GM18502 (cell line): ENCODE data around the gene OVOL1.

Experiments
- ATAC-seq: cut with Tn5 transposase; IDR thresholded peaks from one replicate; pipeline ENCODE4 v1.9.1; 2021; ENCODE audit warnings: mild to moderate bottlenecking; ENCODE audit not compliant: unreplicated experiment, poor library complexity

OVOL1 gene

DNA sequence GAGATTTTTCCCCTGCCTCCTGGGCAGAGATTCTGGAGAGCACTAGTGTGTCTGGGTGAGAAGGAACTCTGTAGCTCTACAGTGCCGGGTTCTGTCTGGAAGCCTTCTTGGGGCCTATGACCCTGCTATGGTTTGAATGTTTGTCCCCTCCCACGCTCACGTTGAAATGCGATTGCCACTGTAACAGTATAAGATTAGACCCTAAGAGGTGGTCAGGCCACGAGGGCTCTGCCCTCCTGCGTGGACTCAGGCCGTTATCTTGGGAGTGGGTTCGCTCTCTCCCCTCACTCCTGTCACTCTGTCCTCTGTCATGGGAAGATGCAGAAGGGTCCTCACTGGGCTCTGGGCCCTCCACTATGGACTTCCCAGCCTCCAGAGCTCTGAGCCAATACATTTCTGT lies 9.6 kb upstream of the OVOL1 start:
- no peak for ATAC-seq

DNA sequence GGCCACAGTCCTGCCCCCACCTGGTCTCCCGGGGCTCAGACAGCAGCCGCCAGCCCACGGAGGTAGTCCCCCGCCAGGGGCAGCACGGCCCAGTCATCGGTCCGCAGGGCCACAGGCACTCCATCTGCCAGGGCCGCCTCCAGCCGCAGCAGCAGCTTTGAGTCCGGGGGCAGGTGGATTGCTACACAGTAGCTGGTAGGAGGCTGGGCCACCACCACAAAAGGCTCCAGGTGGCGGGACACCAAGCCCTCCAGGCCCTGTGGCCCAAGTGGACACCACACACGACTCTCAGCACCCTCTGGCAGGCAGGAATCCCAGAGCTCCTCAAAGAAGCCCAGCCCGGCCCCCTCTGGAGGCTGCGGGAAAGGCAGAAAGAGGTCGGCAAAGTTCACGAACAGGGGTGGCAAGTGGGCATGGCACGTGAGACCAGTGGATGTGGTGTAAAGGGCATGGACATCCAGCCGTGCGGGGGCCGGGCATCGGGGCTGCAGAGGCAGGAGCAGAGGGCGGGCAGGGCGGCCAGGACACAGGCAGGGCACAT lies 9.0 kb upstream of the OVOL1 start:
- ATAC-seq, result no peak

- no peak for ATAC-seq
These were observed 8.4 kb upstream of the OVOL1 start for GRCh38 chr11:65778431-65778900.

GRCh38 chr11:65778901-65779668 lies 7.8 kb upstream of the OVOL1 start:
- no peak for ATAC-seq

DNA sequence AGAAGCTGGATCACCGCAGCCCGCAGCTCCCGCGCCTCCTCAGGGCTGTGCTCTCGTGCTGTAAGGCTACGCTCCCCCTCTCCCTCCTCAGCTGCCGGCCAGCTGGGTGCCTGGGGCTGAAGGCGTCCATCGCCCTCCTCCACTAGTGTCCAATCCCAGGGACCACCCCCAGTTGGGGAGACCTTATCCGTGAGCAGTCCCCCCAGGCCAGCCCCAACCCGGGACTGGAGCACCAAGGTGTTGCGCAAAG lies 7.3 kb upstream of the OVOL1 start:
- no peak for ATAC-seq

DNA sequence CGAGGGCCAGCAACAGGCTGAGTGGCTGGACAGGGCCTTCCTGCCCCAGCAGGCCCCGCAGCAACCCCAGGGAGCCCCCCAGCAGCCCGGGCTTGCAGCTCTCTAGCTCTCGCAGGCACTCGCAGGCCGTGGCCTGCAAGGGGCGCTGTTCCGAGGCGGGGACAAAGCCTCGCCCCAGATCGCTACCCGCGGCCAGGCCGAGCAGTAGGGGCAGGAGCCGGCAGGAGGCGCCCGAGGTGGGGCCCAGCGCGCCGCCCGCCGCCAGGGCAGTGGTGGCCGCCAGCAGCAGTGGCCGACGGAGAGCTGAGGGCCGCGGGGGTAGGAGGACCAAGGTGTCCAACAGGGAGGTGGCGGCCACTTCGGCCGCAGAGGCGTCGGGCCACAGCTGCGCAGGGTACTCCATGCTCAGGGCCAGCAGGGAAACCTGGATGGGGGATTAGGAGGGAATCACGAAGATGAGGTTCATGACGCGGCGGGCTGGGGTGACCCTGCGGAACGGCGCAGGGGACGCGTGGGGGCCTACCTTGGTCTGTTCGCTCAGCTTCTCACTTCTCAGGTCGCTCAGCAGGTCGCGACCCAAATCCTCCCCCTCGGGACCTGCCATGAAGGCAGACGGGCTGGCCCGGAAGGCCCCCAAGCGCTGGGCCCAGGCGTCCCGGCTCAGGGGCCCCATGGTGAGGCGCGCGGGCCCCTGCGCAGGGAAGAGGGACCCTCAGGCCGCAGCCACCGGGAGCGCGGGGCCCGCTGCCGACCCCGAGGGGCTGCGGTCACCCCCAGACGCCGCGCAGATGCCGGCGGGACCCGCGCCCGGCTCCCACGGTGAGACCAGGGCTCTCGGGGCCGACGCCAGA lies 6.7 kb upstream of the OVOL1 start:
- ATAC-seq, result peak; percentile 44

- ATAC-seq, result peak; percentile 58
These were observed 6.1 kb upstream of the OVOL1 start, which contains the start of gene AP5B1 for GRCh38 chr11:65780770-65781151. Gene AP5B1, minus strand, starts transcription at chr11:65780976. Its CDS starts 385 bp downstream, at chr11:65780591.

- peak; percentile 39 for ATAC-seq
These were observed 5.5 kb upstream of the OVOL1 start for GRCh38 chr11:65781152-65781961.

DNA sequence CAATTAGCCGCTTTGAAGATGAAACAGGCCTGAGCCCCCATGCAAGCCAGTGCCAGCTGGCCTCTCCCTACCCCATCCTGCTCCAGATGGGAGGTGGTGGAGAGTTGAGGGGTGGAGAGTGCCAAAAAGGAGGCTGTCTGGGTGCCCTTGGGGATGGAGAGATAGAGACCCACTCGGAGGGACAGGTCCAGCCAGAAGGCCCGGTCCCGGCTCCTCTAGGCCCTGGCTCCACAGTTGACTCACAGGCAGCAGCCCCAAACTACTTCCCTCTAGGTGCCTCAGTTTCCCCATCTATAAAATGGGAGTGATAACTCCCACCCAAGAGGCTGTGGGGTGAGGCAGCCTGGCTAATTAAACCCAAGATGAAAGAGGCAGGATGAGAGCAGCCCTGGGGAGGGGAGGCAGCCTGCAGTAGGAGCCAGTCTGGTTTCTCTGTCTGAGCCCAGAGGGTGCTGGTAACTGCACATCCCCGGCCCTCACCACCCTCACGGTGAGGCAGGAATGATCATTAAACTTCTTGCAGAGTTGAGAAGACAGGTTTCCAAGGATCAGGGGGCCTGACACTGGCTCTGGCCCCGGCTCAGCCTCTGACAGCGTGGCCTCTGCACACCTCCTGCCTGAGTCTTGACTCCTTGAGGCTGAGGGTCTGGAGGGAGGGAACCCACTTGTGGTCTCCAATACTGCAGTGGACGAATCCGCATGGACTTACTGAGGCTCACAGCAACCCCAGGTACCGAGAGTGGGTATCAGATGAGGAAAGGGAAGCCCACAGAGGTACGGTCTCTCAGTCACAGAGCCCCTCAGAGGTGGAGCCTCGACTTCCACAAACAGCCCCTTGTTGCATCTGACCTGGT lies 4.7 kb upstream of the OVOL1 start:
- ATAC-seq, result no peak

GRCh38 chr11:65782816-65783228 lies 4.0 kb upstream of the OVOL1 start:
- ATAC-seq, result no peak

DNA sequence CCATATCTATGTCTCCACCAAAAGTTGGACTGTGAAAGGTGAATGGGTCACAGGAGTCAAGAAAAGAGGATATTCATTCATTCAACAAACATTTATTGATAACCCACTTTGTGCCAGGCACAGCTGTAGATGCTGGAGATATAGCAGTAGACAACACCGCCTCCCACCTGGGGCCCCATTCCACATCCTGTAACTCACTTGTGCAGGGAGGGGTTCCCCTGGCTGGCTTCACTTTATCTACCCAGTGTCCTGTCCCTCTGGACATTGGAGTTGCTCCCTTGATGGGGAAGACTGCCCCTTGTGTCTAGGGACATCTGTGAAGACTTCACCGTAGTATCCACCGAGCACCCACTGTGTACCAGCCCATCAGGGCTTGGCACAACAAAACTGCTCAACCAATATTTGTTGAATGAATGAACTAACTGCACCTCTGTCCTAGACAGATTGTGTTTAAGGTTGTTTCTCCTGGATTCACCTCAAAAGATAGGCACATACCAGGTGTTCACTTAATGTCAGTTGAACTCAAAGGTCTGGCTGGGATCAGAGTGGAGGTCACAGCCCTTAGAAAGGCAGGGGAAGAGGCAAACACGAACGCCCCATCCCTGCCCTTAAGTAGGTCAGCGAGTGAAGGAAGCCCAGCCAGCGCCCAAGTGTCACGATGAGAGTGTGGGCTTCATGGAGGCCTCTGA lies 1.4 kb upstream of the OVOL1 start:
- no peak for ATAC-seq

DNA sequence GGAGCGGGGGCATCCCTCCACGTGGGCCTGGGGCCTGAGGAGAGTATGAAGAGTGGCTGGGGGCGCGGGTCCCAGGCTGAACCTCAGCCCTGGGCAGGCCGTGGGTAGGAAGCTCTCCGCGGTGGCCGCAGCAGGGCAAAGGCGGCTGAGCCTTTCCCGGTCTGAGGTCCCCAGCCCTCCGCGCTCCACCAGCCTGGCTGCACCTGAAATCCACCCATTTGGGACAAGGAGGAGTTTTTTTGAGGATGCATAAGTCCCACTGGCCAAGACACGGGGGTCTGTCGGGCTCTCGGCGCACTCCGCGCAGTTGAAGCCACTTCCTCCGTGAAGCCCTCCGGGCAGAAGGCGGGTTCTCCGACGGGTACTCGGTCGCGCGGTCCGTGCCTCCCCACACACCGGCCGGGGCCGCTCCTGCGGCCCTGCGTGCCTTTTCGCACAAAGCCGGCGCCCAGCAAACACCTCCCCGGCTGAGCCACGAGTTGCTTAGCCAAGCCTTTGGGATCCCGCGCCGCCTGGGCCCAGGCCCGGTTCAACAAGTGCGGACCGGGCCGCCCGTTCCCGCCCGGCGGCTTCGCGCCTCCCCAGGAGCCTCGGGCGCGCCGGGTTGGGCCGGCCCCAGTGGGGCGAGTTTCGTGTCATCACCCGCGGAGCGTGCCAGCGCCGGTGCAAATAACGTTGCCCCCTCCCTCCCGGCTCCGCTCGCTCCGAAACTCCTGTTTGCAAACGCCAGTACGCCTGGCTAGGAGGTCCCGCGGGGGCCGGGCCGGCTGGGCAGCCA lies 666 bp upstream of the OVOL1 start:
- ATAC-seq, result no peak

GRCh38 chr11:65787649-65788622 lies 1.1 kb downstream of the OVOL1 start:
- no peak for ATAC-seq

DNA sequence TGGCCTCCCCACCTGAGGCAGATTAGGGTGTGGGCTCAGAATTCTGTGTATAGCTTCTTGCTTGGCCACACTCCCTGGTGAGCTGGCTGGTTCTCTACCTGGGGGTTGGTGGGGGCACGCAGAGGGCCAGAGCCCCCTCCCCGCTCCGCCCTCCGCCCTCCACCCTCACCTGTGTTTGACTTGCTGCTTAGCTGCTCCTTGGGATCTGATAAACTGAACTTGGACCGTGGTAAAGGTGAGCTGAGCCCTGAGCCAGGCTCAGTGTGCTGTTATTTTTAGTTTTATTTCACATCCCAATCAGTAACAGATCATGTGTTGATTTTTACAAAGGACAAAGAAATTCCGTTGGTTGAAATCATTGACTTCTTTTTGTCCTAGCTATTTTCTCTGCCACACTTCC lies 2.0 kb downstream of the OVOL1 start:
- ATAC-seq, result no peak

DNA sequence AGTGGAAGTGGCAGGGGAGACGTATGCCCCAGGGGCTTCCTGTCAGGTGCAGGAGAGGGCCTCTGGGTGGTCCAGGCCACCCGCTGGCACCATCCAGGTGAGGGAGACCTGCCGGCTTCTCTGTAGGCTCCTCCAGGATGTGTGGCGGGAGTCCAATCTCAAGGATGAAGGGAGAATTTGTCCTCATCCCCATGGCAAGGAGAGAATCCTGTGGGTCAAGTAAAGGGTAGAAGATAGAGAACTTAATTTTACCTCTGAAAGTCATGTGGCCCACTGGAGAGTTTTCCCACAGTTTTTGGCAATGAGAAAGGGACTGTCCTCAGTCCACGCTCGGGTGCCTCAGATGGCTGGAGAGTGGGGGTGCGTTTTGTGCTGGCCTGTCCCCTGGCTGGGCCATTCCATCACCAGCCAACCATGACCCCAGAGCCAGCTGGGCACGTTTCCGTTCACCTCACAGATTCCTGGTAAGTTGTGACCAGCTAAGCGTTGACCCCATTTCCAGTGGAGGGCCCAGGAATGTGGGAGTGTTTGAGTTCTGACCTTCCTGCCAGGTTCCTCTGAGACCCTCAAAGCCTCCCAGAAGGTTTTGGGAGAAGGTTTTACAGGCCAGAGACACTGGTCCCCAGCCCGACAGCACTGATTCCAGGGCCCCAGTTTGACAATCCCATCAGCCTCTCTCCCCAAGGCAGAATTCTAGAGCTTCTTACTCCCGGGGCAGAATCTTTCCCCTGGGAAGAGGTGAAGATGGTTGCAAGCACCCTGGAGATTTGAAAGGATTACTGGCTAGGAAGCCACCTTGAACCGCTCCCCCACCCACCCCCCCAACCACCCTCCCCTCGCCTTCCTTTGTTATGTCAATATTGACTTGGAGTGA lies 2.6 kb downstream of the OVOL1 start:
- no peak for ATAC-seq
